ENCODE results near the gene RASAL1.
"Not testable (repeated sequence)": the region's sequence is repeated elsewhere in the genome, so short reads cannot be mapped to it uniquely, and the experiment has no call there.

RASAL1 gene

DNA sequence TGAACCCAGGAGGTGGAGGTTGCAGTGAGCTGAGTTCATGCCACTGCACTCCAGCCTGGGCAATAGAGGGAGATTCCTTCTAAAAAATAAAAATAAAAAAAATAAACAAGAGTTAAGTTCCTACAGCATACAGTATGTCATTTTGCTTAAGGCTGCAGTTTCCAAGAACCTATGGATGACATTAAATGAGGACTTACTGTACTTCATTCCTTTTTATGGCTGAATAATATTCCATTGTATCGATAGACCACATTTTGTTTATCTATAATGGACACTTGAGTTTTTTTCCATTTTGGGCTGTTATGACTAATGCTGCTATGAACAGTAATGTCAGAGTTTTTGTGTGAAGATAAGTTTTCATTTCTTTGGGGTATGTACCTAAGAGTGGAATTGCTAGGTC, 17.4 kb downstream of the RASAL1 start:
- in situ Hi-C loops (cut with MboI; ENCODE audit: low sequenced_read_pairs) = no loop called here

DNA sequence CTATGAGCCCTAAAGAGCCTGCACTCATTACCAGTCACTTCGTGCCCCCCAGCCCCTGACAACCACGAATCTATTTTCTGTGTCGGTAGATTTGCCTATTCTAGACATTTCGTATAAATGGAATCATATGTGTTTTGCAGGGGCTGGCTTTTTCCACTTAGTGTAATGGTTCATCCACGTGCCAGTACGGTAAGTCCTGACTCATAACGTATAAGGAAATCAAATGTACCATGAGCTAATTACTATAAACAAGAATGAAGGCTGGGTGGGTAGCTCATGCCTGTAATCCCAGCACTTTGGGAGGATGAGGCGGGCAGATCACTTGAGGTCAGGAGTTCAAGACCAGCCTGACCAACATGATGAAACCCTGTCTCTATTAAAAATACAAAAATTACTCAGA, 17.9 kb downstream of the RASAL1 start:
- in situ Hi-C loops (cut with MboI; ENCODE audit: low sequenced_read_pairs) = not testable (repeated sequence)

DNA sequence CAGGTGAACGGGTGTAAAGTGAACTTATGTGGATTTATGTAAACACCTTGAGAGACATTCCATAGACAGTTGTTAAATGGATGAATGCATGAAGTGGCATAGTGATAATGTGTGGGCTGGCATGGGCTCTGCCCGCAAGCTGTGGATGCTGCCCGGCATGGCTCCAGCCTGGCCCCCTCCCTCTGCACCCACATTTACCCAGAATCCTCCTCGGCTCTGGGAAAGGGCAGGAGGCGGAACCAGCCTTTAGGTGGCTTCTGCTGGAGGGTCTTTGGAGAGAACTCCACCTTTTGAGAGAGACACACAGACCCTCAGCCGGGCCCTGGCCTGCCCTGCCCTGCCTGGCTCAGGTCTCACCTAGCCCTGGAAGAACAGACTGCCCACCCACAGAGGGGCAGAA, 18.7 kb downstream of the RASAL1 start:
- in situ Hi-C loops (cut with MboI; ENCODE audit: low sequenced_read_pairs) = no loop called here

DNA sequence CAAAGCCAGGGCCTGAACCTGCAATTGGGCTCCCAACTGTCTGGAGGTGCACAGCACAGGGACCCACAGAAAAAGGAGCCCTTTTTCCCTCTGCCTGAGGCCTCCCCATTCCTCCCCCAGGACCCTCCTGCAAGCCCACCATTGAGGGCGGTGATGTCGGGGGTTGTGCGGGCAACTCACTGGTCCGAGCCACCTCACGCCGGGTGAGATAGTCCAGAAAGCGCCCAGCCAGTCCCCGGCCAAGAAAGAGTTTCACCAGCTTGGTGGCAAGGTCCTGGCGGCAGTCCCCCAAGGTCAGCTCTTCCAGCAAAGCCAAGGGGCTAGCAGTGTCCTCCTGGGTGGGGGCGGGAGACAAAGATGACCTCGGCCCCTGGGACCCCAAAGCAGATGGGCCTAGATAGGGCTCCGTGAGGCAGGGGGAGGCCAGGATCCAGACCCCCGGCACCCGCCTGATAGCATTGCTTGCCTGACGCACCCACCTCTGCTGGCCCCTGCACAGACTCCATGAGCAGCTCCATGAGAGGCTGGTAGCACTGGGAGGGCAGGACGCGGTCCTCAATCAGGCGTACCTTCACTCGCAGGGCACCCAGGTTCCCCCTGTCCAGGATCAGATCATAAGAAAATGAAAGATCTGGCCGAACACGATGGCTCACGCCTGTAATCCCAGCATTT, 20.0 kb downstream of the RASAL1 start:
- in situ Hi-C loops (cut with MboI; ENCODE audit: low sequenced_read_pairs) = no loop called here

DNA sequence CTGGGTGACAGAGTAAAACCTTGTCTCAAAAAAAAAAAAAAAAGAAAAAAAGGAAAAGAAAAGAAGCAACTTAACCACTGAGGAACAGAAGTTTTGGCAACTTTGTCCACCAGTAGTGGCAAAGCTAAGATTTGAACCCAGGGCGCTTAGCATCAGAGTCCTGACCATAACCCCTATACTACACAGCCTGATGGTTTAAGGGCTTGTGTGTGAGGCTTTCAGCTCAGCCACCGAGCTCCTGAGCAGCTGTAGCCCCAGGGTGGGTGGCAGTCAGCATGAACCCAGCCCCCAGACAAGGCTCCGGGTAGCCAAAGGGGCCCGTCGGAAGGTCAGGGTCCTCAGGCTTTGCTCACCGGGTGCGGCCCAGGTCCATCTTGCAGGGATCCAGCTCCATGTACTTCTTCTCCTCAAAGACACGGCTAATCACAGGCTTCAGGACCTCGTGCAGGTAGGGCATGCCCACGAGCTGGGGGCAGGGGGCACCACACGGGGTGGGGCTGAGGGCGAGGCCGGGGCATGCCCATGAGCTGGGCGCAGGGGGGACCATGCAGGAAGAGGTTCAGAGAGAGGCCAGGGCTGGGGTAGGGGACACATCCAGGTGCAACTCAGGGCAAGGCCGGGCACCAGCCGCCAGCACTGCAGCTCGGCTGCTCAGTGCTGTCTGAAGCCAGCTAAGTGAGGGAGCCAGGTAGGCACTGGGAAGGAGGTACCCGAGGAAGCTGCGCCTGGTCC, 20.9 kb downstream of the RASAL1 start:
- in situ Hi-C loops (cut with MboI; ENCODE audit: low sequenced_read_pairs) = no loop called here

DNA sequence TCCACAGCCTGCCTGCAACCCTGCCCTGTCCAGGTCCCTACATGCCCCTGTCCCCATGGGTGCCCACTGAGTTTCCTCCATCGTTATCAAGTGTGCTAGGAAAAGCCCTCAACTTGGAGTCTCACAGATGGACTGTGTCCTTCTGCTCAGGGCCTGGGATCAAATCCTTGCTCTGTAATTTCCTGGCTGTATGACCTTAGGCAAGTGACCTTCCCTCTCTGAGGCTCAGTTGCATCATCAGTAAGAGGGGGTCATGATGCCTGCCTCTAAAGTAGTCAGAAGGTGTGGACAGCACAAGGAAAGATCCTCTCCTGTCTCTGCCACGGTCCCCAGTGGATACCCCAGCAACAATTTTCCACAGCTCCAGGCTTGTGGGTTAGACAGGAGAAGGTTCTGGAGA, 22.2 kb downstream of the RASAL1 start:
- in situ Hi-C loops (cut with MboI; ENCODE audit: low sequenced_read_pairs) = no loop called here

DNA sequence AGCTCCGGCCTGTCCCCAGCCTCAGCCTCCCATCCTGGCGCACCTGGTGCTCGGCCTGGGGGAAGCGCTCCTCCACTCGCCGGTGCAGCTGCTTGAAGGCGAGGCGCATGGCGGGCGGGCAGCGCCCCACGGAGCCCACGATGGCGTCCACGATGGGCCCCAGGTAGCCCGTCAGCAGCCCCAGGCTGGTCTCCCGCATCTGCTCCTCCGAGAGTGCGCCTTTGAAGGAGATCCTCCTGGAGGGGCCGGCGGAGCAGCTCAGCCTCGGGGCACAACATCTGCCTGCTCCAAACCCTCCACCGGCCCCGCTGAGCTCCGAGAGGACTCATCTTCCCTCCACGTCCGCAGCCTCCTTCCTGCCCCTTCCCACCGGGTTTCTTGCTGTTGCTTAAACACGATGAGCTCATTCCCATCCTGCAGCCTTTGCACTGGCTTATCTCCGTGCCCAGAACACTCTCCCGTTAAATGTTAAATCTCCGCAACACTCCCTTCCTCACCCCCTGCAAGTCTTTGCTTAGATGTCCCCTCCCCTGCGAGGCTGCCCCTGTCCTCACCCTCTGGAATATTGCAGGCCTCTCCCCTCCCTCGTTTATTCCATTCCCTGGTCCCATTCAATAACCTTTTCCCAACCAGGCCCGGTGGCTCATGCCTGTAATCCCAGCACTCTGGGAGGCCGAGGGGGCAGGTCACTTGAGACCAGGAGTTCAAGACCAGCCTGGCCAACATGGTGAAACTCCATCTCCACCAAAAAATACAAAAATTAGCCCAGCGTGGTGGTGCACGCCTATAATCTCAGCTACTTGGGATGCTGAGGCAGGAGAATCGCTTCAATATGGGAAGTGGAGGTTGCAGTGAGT, 23.3 kb downstream of the RASAL1 start:
- in situ Hi-C loops (cut with MboI; ENCODE audit: low sequenced_read_pairs) = no loop called here

DNA sequence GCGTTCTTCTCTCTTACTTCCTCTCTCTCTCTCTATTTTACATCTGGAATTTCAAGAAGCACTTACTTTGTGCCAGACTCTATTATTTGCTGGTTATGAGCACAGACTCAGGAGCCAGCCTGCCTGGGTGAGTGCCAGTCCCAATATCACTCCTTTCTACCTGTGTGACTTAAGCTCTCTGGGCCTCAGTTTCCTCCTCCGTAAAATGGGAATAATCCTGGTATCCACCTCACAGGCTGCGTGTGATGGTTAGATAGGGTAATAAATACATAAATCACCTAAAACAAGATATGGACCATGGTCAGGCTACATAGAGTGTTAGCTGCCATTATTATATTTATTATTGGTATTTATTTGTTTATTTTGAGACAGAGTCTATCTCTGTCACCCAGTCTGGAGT, 24.3 kb downstream of the RASAL1 start:
- in situ Hi-C loops (cut with MboI; ENCODE audit: low sequenced_read_pairs) = no loop called here

DNA sequence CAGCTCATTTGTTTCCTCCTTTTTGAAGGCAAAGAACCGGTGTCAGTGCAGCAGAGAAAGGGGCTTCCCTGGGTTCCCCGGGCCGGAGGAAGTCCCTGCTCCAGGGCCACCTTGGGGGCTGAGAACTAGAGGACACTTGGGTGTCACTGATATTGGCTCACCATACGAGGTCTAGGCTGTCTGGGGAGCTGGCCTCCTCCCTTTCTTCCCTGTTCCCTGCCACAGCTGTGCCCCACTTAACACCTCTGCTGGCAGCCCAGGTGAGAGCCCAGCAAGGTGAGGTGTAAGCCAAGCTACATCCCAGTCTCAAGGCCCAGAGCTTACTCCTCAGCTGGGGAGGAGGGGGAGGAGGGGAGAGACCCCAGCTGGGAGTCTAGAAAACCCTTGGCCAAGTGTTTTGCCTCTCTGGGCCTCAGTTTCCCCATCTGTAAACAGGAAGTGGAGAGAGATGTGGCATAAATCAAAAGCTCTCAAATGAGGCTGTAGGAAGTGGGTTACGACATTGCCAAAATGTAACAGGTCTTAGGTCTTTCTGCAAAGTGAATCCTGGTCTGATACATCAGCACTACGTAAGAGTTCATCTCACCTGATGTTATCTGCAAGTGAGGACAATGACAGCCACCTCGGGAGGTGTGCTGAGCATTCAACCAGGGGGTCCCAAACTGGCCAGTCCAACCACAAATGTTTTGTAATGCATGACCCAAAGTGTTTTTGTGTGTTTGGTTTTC, 25.5 kb downstream of the RASAL1 start:
- in situ Hi-C loops (cut with MboI; ENCODE audit: low sequenced_read_pairs) = no loop called here

DNA sequence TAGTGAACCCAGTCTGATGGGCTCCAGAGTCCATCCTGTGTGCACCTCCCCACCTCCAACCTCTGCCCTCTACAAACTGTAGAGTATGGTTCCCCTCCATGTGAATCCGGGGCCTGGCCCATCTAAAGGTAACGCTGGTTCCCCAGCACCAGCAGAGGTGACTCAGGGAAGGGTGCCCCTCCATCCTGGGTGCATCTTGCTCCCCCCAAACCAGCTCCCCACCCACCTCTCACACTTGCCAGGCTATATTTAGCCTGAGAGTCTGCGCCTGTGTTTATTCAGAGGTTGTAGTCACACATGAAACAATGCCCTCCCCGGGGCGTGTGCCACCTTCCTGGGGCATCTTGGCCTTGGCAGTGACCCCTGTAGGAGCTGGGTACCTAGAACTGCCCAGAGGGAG, 26.2 kb downstream of the RASAL1 start:
- in situ Hi-C loops (cut with MboI; ENCODE audit: low sequenced_read_pairs) = no loop called here

DNA sequence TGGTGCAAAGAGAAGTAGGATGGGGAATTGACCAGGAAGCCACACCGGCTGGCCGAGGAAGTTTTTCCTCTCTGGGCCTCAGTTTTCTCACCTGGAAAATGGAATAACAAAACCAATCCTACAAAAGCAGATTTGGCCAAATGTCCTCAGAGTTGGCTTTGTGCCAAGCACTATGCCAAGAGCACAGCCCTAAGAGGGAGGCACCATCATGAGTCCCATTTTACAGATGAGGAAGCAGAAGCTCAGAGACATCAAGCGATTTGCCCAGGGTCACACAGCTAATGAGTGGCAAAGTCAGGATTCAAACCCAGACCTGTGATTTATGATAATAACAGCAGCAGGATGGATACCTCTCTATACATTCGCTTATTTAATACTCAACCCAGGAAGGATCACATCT, 27.3 kb downstream of the RASAL1 start:
- in situ Hi-C loops (cut with MboI; ENCODE audit: low sequenced_read_pairs) = no loop called here

DNA sequence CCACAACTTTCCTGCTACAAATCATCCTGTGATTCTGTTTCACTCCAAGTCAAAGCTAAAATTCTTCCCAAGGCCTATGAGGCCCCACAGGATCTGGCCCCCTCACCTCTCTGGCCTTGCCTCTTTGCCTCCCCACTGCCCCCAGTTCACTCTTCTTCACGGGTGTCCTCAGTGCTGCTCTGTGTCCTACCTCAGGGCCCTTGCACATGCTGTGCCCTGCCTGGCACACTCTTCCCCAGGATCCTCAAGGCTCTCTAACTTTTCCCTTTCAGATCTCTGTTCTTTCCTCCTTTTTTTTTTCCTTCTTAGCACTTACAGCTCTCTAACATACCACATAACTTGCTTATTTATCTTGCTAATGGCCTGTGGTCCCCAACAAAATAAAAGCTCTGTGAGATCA, 29.2 kb downstream of the RASAL1 start:
- in situ Hi-C loops (cut with MboI; ENCODE audit: low sequenced_read_pairs) = no loop called here

DNA sequence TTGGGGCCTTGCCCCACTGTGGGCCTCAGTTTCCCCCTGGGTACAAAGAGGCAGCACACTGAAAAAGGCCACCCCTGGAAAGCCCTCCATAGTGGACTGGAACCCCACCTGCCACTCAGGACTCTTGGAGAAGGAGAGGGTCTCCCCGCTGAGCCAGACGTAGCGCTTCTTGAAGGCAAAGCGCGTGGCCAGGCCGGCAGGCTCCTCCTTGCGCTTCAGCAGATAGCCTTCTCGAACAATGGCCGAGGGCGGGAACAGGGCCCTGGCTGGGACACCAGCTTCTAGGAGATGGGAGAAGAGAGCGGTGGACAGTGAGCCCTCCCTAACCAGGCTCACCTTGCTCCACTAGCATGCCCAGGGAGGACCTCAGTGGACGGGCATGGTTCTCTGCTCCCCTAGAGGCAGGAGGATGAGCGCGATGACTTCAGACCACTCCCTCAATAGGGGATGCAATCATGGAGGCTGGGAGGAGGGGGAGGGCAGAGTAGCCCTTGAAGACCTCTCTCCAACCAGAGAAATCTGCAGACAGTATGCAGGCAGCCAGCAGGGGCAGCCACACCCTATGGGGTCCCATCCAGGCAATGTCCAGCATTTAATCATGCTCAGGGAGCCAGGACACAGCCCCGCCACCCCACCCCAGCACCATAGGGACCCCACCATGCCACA, 29.8 kb downstream of the RASAL1 start:
- in situ Hi-C loops (cut with MboI; ENCODE audit: low sequenced_read_pairs) = no loop called here

DNA sequence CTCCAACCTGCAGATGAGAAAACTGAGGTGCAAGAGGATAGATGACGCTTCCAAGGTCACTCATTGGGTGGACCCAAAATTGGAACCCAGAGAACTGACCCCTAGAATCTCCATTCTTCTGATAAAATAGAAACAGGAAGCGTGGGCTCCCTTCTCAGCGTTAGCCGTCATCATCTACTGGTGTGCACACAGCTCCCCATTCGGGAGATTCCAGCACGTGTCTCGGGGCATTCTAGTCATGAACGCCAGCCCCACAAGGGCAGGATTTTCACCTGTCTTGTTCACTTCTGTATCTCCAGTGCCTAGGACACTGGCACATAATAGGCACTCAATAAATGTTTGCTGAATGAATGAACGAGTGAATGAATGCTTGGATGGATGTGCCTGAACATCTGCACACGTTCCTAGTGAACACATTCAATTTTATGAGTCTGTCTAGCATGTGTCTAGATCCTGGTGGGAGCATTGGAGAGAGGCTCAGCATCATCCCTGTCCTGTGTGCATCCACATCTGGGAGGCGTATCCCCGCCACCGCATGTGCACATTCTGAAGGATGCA, 30.5 kb downstream of the RASAL1 start:
- in situ Hi-C loops (cut with MboI; ENCODE audit: low sequenced_read_pairs) = no loop called here

DNA sequence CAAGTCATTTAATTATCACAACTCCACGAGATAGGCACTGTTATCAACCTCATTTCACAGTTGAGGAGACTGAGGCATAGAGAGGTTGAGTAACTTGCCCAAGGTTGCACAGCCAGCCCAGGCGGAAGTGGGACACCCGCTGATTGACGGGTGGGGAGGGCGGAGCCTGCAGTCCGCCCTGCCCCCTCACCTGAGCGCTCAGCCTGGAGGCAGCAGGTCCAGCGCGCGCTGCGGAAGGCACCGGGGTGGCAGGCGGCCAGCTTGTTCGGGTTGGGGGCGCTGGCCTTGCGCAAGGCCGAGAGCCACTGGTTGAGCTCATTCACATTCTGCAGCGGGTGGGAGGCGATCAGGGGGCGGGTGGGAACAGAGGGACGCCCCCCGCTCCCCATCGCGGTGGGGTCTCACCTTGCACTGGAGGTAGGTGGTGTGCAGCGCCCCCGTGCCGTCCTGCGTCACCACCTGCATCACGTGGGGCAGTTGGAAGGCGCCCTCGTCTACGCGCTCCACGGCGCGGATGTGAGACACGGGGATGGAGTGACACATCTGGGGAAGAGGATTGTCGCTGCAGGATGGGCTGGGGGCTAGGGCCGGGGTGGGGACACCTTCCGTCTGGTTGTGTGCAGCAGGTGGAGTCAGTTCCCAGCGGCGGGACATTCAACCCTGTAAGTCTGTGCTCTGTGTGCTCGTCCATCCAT, 31.7 kb downstream of the RASAL1 start:
- in situ Hi-C loops (cut with MboI; ENCODE audit: low sequenced_read_pairs) = no loop called here

DNA sequence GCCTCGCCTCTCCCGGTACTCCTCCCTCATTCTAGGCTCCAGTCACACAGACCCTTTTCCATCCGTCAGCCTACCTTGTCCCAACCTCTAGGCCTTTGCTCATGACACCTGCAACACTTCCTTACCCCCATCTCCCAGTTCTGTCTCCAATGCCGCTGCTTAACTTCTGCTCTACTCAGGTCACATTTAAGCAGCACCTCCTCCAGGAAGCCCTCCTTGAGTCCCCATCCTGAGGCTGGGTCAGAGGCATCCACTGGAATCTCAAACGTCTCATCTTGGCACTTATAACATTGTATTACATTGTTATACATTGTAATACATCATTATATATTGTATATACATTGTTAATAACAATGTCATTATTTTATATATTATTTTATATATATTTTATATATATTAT, 32.8 kb downstream of the RASAL1 start:
- in situ Hi-C loops (cut with MboI; ENCODE audit: low sequenced_read_pairs) = no loop called here

DNA sequence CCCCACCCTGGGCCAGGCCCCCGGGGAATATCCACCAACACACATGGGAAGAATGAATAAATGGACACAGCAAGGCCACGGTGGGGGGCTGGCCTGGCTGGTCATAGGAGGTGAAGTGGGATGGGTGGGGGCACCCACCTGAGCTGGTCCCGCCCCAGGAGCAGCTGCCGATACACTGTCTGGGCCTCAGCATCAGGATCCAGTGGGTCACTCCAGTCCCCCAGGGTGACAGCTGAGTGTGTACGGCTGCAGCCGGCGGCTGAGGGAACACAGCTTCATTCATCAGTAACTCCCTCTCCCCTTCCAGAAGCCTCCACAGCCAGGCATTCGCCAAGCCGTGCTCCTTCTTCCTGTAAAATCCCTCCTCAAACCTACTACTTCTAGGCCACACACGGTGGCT, 33.8 kb downstream of the RASAL1 start:
- in situ Hi-C loops (cut with MboI; ENCODE audit: low sequenced_read_pairs) = no loop called here

DNA sequence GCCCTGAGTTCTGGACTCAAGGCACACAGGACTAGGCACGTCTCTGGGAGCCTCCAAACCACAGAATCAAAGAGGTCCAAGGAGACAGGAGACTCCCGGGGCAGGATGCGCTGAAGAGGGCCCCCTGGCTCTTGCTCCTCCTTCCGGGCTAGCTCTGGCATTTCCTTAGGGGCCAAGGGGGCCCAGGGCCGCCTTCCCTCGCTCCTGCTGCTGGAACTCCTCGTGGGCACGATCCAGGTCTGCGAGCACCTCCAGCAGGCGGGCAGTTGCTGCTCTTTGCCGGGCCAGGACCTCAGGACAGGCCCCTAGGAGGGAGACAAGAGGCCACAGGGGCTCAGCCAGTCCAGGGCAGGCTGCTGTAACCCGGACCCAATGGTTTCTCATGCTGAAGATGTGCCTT, 35.8 kb downstream of the RASAL1 start:
- in situ Hi-C loops (cut with MboI; ENCODE audit: low sequenced_read_pairs) = no loop called here

DNA sequence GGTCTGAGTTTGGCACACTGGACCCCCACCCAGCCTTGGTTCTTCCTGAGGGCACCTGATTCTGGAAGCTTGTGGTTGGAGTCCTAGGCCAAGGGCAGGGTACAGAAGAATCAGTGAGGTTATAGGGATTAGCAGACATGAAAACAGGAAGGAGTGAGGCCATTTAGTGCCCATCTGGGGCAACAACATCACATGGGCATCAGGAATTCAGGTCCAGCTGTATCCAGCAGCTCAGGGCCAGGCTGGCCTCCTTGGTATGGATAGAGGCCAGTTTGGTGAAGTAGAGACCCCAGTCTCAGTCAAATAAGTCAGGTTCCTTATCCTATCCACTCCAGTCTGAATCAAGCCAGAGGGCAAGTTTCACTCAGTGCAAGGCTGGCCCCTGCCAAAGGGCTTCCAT, 36.2 kb downstream of the RASAL1 start:
- in situ Hi-C loops (cut with MboI; ENCODE audit: low sequenced_read_pairs) = no loop called here

Data from HL-60/S4 treated with retinoic acid at 250 ng/mL for 4 days and 3 days (cell line).